ENCODE results near the gene PIBF1. TPM values are rescaled to one million over a fixed set of nuclear protein-coding genes. Genes with fewer than 3 reads are reported as not detected.
A peak's percentile ranks its signal among the peaks of the same experiment; 100 is the strongest.

The PIBF1 gene
- total and polyA plus RNA-seq, 2 of the 4 experiments (the other 2 are of a cell fraction) = 5.1 to 13.3 TPM

- H2AK9ac ChIP-seq (replicated peaks; ENCODE audit: low read depth, low read length, poor library complexity) = no peak overlapping the region
- no peak overlapping the region for H3K18ac ChIP-seq (ENCODE audit: low read depth, low read length)
- DNase-seq (no peak), ATAC-seq (ENCODE audit: low read depth) (no peak)
- H3K56ac ChIP-seq (ENCODE audit: extremely low read depth, insufficient read depth, low read length) = no peak overlapping the region
- WGBS, 2 experiments (ENCODE audit: extremely low coverage in 2 of 2, insufficient read length in 1 of 2) = no CpG with 5 or more reads among the region's 4 CpGs
- no peak overlapping the region for H4K8ac ChIP-seq (ENCODE audit: low read depth in 2 of 2, low read length in 2 of 2)
- no peak overlapping the region for H3K4ac ChIP-seq (ENCODE audit: low read depth, low read length)
- H4K91ac ChIP-seq (ENCODE audit: insufficient read depth, low read depth, low read length) = no peak overlapping the region
- no peak overlapping the region for H3K4me2 ChIP-seq (ENCODE audit: low read depth, low read length)
- H4K20me1 ChIP-seq (ENCODE audit: insufficient read depth, low read length) = no peaks in the 10 kb centered on the region
- in situ Hi-C loops (cut with MboI; ENCODE audit: low sequenced_read_pairs) (no loop called here), dilution Hi-C loops (cut with HindIII; ENCODE audit: low sequenced_read_pairs, unreplicated experiment) (no loop called here), intact Hi-C loops (cut with micrococcal nuclease) (no loop called here)
- CTCF ChIA-PET = no interaction called here
- no peaks in the 10 kb centered on the region for H3K9me1 ChIP-seq (ENCODE audit: insufficient read depth, low read length)
- H2AFZ ChIP-seq (replicated peaks; ENCODE audit: low read length, poor library complexity) = no peak overlapping the region
- H2BK120ac ChIP-seq (ENCODE audit: low read depth, low read length) = no peak overlapping the region
- H3K23ac ChIP-seq (ENCODE audit: low read depth, low read length) = no peak overlapping the region
- H3K4me3 ChIP-seq (ENCODE audit: insufficient read depth, low read depth, low read length) = no peak overlapping the region
- TF ChIP-seq MXI1 (IDR thresholded peaks at IDR 0.05; ENCODE audit: borderline replicate concordance, low read depth, low read length) (no peak), CTCF (conservative IDR thresholded peaks at IDR 0.05; ENCODE audit: low read depth, low read length) (no peak), MAFK (IDR thresholded peaks at IDR 0.05; ENCODE audit: low read depth, low read length) (peak; percentile 72), MAZ (IDR thresholded peaks at IDR 0.05; ENCODE audit: borderline replicate concordance, low read depth, low read length) (no peak), CEBPB (IDR thresholded peaks at IDR 0.05; ENCODE audit: low read depth, low read length) (no peak), NFE2L2 (IDR thresholded peaks at IDR 0.05; ENCODE audit: low read depth, low read length) (no peak), RFX5 (IDR thresholded peaks at IDR 0.05; ENCODE audit: low read depth, low read length) (no peak)
- BruUV-seq (replicated peaks) = no TSS peak
- H2AK5ac ChIP-seq (ENCODE audit: low read depth, low read length) = no peak overlapping the region
- no peak overlapping the region for H2BK5ac ChIP-seq (ENCODE audit: low read depth, low read length, poor library complexity, severe bottlenecking)
- no peak overlapping the region for H2BK20ac ChIP-seq (ENCODE audit: low read depth, low read length)
- no peak overlapping the region for H4K5ac ChIP-seq (ENCODE audit: low read depth, low read length)
- POLR2A ChIA-PET (ENCODE audit: unreplicated experiment) = no interaction called here
- H3K79me1 ChIP-seq (ENCODE audit: low read depth in 1 of 2, low read length in 2 of 2) = no peaks in the 10 kb centered on the region
- H3K14ac ChIP-seq (replicated peaks; ENCODE audit: low read depth, low read length) = no peak overlapping the region
- no peak overlapping the region for H2BK15ac ChIP-seq (ENCODE audit: low read depth, low read length)
- no peaks in the 10 kb centered on the region for H3K27me3 ChIP-seq (ENCODE audit: control insufficient read depth, insufficient read depth, low read length)
- no peaks in the 10 kb centered on the region for H3K9me3 ChIP-seq (ENCODE audit: control insufficient read depth, insufficient read depth, low read length)
- H3K27ac ChIP-seq (ENCODE audit: insufficient read depth, low read length) = no peak overlapping the region
- no peak overlapping the region for H3K9ac ChIP-seq (ENCODE audit: low read depth, low read length)
- no peaks in the 10 kb centered on the region for H3K4me1 ChIP-seq (ENCODE audit: control insufficient read depth, insufficient read depth, low read length)
- no peaks in the 10 kb centered on the region; the same call in 1 of the 2 replicates for H3K36me3 ChIP-seq (ENCODE audit: control insufficient read depth, insufficient read depth, low read length)
Measured at GRCh38 chr13:72998012-72998411, 216.1 kb downstream of the PIBF1 start.

Data from IMR-90 (cell line).